DMS153 (cell line): ENCODE results near the gene COL1A2.

Experiments used
- DNase-seq: peaks from one replicate; lab custom pipeline; 2025; lab: John Stamatoyannopoulos, UW

COL1A2 gene

DNA sequence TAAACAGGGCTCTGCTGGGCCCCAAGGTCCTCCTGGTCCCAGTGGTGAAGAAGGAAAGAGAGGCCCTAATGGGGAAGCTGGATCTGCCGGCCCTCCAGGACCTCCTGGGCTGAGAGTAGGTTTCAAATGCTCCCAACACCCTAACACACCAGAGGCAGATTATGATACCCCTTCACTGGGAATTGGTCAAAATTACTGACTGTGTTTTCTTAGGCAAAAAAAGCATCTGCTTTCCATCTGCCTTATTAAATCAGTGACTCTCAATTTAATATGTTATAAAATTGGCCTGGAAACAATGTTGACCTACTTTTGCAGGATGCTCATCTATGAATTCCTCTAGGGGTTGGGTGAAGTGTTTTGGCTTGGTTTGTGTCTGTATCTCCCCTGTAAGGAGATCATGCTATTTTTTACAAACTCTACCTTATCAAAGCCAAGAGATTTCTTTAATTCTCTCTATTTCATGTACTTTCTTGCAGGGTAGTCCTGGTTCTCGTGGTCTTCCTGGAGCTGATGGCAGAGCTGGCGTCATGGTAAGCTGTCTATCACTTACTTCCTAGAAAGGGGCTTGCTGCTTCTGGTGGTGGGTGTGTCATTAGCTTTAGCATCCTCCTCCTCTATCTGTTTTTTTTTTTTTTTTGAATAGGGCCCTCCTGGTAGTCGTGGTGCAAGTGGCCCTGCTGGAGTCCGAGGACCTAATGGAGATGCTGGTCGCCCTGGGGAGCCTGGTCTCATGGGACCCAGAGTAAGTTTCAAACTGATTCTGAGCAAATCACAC lies 15.9 kb downstream of the COL1A2 start:
- no peak for DNase-seq

DNA sequence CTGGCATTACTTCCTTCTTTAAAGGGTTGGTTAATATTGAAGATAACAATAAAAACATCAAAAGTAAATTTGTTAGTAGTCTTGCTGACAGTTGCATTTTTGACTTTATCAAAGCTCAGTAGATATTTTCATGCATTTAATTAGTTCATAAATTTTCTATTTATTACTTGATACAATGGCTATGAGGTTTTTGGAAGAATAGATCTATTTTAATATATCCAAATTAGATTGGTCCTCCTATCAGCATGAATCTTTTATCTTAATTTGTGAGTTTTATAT lies 16.4 kb downstream of the COL1A2 start:
- DNase-seq, result no peak

DNA sequence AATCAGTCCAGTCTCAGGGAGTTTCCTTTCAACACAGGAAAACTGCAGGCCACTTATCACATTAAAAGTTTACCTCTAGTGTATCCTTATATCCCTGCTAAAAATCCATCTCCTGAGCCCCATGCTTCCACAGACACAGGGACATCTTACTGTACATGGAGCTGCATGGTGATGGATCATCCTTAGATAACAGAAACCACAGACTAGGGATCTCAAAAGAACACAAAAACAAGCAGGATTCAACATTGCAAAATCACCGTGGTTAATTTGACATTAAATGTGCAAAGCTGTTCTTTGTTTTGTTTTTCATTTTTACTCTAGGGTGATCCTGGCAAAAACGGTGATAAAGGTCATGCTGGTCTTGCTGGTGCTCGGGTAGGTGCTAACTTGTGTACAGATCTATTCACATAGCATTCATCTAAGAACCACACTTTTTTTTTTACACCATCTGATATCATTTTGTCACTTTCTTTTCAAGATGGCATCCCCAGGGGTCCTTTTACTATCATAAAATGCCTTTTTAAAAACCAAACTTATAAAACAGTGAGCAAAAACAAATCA lies 18.1 kb downstream of the COL1A2 start:
- no peak for DNase-seq

DNA sequence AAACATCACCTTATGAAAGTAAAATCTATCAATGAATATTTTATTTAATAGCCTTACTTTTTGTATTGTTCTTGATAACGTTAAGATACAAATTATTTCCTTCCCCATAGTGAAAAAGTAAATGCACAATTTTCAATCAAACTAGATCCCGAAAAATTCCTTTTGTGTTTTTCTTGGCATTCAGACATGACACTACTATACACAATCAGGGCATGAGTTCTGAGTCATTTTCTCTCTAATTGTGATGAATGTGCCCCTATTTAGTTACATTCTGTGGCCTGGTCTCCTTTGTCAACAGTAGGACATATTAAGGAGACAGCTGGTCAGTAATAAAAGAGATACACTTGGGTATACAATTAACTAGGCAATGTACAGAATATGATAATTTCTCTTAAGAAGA lies 19.8 kb downstream of the COL1A2 start:
- no peak for DNase-seq

DNA sequence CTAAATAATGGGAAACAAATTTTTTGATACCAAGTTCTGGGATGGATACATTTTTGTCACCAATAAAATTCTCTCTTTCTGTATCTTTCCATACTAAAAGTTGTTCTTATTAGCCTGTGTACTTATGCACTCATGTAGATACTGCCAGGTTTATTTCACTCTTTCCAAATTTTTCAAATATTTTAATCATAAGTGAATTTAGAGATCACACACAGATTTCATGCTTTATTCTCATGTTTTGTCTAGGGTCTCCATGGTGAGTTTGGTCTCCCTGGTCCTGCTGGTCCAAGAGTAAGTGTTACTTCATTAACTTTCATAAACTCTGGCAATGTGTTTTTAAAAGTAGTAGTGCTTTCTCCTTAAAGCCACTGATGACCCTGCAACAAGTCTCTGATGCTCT lies 20.3 kb downstream of the COL1A2 start:
- no peak for DNase-seq

DNA sequence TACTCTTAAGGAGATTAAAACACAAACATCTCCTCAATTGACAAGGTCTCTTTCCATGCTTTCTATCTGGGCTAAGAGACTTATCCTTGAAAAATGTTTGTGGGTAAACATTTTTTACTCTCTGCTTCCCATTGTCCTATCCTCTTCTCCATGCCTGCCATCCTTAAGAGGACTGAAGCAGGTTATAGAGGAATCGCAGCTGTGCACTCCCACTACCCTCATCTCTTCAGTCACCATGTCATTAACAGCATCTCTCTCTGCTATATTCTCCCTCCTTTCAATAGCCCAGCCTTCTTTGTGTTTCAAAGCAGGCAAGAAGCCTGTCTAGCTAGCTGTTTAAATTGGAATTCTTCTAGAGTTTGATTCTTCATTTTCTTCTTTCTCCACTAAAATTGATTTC lies 22.6 kb downstream of the COL1A2 start:
- no peak for DNase-seq

DNA sequence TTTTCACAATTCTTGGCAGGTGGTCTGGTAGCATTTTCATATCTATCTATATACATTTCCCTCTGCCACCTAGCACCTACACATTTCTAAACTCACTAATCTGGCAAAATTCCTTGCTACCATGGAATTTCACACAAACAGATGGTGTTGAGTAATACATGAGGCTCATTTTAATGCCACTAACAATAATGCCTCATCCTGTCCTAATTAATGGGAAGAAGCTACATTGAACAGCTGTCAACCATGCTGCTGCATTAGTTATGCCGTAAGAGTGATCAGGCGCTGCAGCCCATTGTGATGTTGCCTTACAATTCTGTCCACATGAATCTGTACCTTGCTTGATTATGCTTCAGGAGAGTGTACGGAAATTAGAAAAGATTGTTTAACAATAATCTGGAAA lies 23.2 kb downstream of the COL1A2 start:
- no peak for DNase-seq

DNA sequence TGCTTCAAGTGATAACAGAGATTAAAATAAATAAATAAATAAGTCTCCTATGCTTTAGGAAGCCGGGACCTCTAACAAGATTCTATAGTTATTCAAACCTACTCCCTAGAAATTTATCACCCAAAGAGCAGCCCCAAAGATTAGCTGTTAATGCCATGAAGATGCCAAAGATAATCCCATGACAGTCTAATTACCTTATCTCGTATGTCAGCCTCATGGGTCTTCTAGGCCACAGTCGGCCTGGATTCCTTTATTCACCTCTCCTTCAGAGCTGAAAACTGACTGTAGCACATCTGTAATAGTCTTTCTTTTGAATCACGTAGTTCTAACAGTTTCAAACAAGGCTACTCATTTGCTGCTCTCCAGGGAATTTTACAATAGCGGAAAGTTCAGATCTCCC lies 24.2 kb downstream of the COL1A2 start:
- DNase-seq, result no peak

DNA sequence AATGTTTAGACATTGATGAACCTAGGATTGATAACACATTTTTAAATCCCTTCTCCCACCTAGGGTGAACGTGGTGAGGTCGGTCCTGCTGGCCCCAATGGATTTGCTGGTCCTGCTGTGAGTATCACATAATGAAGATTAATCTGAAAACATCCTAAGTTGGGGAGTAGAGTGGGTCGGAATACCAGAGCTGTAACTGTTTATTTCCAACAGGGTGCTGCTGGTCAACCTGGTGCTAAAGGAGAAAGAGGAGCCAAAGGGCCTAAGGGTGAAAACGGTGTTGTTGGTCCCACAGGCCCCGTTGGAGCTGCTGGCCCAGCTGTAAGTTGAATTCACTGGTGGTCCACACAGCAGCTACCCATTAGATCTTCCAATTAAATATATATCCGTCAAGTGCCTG lies 25.6 kb downstream of the COL1A2 start:
- DNase-seq, result no peak

DNA sequence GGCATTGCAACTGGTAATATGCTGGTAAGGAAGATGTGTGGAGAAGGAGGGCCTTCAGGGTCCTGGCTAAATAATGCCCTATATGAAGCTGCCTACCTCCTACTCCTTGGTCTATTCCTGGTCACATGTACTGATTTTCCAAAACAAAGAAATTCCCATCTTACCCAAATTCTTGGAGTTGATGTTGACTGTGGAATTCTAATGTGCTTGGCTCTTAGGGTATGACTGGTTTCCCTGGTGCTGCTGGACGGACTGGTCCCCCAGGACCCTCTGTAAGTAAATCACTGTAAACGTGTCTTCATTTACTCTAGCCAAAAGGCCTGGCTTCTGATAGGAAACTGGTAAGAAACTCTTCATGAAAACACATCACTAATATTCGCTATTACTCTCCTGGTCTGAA lies 27.0 kb downstream of the COL1A2 start:
- no peak for DNase-seq

DNA sequence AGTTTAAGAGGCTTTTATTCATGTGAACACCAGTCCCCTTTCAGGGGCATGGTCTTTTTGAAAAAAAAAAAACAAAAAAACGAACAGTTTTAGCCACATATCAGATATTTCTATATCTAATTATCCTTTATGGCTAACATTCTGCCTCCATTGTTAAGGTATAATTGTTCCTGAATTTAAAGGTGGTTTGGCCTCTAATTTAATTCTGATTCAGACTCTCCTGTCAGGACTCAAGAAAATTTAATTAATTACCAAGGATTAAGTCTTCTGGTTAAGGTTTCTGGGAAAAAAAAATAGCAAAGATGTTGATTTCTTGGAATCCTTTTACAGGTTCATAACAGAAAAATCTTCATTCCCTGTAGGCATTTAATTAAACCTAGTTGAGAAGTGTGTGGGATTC lies 27.4 kb downstream of the COL1A2 start:
- no peak for DNase-seq

DNA sequence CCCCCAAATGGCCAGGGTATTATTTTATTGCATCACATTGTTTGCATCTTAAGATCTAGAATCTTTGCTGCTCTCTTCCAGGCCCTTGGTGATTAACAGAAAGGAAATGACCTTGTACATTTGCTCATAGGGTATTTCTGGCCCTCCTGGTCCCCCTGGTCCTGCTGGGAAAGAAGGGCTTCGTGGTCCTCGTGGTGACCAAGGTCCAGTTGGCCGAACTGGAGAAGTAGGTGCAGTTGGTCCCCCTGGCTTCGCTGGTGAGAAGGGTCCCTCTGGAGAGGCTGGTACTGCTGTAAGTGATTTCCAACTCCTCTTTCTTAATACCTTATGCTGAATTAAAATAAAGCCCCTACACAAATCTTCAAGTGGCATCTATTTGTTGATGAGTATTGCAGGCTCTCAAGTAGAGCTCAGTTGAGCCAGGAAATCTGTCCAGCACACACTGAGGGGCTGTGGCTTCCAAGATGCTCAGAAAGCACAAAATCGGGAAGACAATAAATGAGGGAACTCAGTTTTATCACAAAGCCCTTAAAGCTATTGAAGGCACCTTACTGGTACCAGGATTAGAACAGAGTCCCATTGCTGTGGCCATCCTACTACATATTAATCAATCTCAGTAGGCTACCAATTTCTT lies 28.2 kb downstream of the COL1A2 start:
- DNase-seq, result no peak

DNA sequence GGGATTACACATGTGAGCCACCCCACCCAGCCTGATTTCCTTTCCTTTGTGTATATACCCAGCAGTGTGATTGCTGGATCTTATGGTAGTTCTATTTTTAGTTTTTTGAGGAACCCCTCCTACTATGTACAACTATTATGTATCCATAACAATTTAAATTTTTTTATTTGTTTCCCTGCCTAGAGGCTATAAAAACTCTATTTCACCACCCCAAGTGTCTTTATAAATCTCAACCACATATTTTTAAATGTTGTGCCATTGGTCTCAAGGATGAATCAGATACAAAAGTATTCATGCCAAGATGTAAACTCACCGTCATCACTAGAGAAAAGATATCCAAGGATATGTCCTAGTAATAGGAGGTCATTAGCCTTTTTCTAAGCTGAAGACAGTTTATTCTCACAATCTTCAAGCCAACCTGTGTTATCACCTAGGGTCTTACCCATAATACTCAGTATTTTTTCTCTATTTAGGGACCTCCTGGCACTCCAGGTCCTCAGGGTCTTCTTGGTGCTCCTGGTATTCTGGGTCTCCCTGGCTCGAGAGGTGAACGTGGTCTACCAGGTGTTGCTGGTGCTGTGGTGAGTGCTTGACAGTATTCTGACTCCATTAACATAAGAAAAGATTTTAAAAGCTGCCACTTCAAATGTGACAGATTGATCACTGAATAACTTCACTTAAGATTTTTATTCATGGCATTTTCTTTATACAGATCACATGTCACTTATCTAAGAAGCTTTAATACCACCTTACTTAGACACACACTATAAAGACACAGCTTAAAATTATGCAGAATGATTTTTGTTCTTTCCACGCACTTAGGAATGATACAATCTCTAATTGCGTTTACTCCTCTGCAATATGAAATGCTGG lies 29.4 kb downstream of the COL1A2 start:
- no peak for DNase-seq

DNA sequence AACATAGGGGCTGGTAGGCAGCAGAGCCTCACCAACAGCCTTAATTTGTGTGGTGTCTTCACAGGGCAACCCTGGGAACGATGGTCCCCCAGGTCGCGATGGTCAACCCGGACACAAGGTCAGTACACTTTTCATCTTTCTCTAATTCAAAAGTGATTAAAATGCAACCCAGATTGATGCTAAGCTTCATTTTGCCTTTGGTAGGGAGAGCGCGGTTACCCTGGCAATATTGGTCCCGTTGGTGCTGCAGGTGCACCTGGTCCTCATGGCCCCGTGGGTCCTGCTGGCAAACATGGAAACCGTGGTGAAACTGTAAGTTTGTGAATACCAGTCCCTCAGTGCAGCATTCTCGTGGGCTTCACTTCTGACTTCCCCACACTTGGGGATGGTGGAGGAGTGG lies 30.9 kb downstream of the COL1A2 start:
- no peak for DNase-seq

DNA sequence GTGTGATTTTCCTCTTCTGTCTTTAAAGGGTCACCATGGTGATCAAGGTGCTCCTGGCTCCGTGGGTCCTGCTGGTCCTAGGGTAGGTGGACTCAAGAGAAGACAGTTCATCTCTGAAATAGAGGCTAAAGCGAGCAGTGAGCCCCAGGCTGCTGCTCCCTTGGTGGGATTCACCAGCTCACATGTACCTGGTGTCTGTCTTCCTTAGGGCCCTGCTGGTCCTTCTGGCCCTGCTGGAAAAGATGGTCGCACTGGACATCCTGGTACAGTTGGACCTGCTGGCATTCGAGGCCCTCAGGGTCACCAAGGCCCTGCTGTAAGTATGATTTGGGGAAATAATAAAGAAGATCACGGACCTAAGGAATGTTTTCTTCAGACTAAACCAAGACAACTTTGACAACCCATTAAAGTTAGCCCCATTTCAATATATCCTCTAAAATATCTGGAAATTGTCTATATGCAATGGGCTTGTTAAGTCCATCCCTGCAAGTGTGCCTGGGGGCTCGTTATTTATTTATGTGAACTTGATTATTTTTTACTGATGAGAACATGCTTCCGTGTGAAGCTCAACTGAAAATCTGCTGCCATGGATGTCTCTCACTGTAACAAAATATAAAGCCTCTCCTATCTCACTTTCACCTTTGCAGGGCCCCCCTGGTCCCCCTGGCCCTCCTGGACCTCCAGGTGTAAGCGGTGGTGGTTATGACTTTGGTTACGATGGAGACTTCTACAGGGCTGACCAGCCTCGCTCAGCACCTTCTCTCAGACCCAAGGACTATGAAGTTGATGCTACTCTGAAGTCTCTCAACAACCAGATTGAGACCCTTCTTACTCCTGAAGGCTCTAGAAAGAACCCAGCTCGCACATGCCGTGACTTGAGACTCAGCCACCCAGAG lies 32.5 kb downstream of the COL1A2 start:
- no peak for DNase-seq

DNA sequence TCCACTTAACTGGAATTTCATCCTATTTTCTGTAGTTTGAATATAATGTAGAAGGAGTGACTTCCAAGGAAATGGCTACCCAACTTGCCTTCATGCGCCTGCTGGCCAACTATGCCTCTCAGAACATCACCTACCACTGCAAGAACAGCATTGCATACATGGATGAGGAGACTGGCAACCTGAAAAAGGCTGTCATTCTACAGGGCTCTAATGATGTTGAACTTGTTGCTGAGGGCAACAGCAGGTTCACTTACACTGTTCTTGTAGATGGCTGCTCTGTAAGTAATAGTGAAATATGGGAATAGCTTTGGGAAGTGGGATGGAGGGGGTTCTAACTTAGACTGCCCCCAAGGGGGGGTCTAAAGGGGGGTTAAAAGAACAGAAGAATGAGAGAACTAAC lies 34.5 kb downstream of the COL1A2 start:
- DNase-seq, result no peak

DNA sequence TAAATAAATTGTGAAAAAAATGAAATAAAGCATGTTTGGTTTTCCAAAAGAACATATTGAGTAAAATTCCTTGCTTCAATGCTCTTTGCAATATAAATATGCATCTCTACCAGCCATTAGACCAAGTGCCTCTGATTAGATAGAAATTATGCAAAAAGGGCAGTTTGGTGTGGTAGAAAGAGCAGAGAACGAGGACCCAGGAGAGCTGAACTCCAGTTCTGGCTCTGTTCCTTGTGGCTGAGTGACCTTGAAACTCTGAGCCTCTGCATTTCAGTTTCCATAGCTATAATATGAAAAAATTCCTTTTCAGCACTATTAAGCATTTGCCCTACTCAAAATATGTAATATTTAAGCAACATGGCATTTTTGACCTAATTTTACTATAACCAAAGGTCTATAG lies 36.5 kb downstream of the COL1A2 start:
- no peak for DNase-seq

DNA sequence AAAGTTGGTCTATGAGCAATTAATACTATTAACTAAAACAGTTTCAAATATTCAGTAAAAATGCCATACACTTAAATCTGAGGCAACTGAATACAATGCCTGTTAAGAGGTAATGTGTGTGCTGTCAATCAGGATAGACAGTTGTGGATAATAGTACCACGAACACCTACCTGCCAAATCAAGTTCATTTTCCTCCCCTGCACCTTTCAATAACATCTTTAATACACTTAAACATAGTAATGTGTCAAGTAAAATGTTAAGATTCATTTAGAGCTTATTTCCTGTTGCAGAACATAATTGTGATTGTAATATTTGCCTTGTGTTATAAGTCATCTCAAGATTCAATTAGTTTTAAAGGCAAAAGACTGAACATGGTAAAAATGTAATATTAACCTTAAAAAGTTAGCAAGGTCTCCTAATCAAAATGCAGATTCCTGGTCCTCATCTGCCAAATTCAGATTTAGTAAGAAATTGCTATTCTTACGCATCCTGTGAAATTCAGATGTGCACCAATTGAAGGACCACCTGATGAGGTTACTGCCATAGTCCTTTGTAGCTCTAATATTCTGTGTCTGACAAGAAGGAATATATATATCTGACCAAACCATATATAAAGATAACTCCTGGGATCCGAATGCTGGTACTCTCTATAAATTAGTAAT lies 37.1 kb downstream of the COL1A2 start:
- no peak for DNase-seq

DNA sequence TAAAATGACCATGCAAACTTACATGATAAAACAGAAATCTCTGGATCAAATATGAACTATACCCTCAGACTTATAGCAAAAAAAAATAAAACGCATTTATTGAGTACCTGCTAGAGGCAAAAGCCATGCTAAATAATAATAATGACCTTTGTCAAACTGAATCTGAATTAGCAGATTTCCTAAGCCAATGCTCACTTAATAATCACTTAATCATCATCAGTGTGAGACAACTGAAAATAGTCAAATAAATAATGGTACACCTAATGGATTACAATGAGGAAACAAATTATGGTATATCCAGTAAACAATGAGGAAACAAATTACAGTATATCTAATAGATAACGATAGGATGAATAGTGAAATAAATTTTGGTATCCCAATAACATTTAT lies 37.6 kb downstream of the COL1A2 start:
- DNase-seq, result no peak

DNA sequence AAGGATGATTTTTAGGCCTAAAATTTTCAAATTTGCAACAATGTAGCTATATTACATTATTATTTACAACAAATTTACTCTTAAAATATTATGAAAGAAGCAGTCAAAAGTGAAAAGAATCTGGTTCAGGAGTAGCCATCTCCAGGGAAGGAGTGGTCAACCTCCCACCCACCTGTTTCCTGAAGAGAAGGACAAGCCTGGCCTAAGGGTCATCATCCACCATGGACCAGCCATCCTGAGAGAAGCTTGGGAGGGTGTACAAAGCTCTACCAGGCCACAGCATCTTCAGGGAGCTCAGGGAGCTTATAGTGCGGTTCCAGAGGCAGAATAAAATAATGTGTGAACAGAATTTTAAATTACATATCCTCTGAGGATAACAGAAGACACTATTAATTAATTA lies 38.1 kb downstream of the COL1A2 start:
- DNase-seq, result no peak

DNA sequence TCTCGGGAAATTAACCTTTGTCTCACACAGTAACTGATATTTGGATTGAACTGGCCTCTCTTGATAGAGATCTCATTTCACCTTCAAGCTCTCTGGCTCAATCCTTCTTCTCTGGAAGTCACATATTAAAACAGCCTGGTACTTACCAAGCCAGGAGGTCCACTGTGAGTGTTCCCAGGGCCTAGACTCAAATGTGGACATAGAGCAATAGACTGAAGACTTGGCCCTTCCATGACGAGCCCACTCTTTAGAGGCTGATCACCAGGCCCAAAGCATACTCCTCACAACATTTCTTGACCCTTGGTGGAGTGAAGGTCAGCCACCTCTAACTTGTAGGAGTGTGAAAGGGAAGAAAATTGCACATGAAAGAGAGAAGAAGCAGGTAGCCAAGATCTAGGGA lies 38.5 kb downstream of the COL1A2 start:
- DNase-seq, result no peak
